ENCODE results near the gene PRM3.

PRM3 gene

GRCh38 chr16:11242658-11243057, 30.8 kb downstream of the PRM3 start:
- H3K27ac ChIP-seq, result no peak overlapping the region
- TF ChIP-seq ZFX (IDR thresholded peaks at IDR 0.05; ENCODE audit: borderline replicate concordance), result no peak
- TF ChIP-seq CTCF (IDR thresholded peaks at IDR 0.05), result no peak

- no peak for TF ChIP-seq CTCF (IDR thresholded peaks at IDR 0.05)
- TF ChIP-seq ZFX (IDR thresholded peaks at IDR 0.05; ENCODE audit: borderline replicate concordance), result no peak
- no peak overlapping the region for H3K27ac ChIP-seq
Measured at GRCh38 chr16:11241480-11242204, 31.8 kb downstream of the PRM3 start.

GRCh38 chr16:11240636-11241473, 32.6 kb downstream of the PRM3 start:
- no peak for TF ChIP-seq CTCF (IDR thresholded peaks at IDR 0.05)
- no peak for TF ChIP-seq ZFX (IDR thresholded peaks at IDR 0.05; ENCODE audit: borderline replicate concordance)
- H3K27ac ChIP-seq, result no peak overlapping the region

GRCh38 chr16:11239644-11240632, 33.5 kb downstream of the PRM3 start:
- TF ChIP-seq CTCF (IDR thresholded peaks at IDR 0.05) (no peak), ZFX (IDR thresholded peaks at IDR 0.05; ENCODE audit: borderline replicate concordance) (no peak)
- H3K27ac ChIP-seq, result no peak overlapping the region

- H3K27ac ChIP-seq, result no peak overlapping the region
- TF ChIP-seq ZFX (IDR thresholded peaks at IDR 0.05; ENCODE audit: borderline replicate concordance) (no peak), CTCF (IDR thresholded peaks at IDR 0.05) (no peak)
Measured at GRCh38 chr16:11238272-11239202, 34.9 kb downstream of the PRM3 start.

All from 22Rv1 (cell line).